ENCODE data around the gene HBB.

The HBB gene

GRCh38 chr11:5232176-5232575, 5.3 kb upstream of the HBB start:
- no peak for DNase-seq (ENCODE audit: low read depth)
- H3K4me3 ChIP-seq (ENCODE audit: low read depth, low read length) = no peak overlapping the region
- TF ChIP-seq CTCF (IDR thresholded peaks at IDR 0.05; ENCODE audit: low read depth, low read length, missing control alignments) = no peak

- DNase-seq (ENCODE audit: low read depth) = no peak
Observed at GRCh38 chr11:5231111-5231510, 4.2 kb upstream of the HBB start.

GRCh38 chr11:5230266-5230665, 3.4 kb upstream of the HBB start:
- no peak overlapping the region for H3K4me3 ChIP-seq (ENCODE audit: low read depth, low read length)
- TF ChIP-seq CTCF (IDR thresholded peaks at IDR 0.05; ENCODE audit: low read depth, low read length, missing control alignments) = no peak
- DNase-seq (ENCODE audit: low read depth) = no peak

More at GRCh38 chr11:5231111-5231510, 4.2 kb upstream of the HBB start:
- H3K4me3 ChIP-seq (ENCODE audit: low read depth, low read length) = no peak overlapping the region
- no peak for TF ChIP-seq CTCF (IDR thresholded peaks at IDR 0.05; ENCODE audit: low read depth, low read length, missing control alignments)

- TF ChIP-seq CTCF (IDR thresholded peaks at IDR 0.05; ENCODE audit: low read depth, low read length, missing control alignments) = no peak
- no peak for DNase-seq (ENCODE audit: low read depth)
Observed at GRCh38 chr11:5229796-5230195, 2.9 kb upstream of the HBB start.

DNA sequence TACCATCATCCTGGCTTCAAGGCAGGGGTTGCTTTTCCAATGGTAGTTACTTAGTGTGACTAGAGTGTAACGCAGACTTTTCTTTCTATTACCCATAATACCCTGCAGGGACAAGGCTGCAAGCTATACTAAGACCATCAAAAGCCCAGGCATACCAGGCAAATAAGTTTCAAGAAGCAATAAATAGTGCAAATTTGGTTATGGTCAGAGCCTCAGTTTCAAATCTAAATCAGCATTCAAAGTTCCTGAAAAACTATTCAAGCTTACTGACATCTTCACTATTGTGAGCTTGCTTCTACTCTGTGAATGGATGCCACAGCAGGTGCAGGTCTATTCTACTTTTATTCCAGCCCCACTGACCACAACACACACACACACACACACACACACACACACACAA, 2.5 kb upstream of the HBB start:
- no peak for DNase-seq (ENCODE audit: low read depth)
- no peak overlapping the region for H3K4me3 ChIP-seq (ENCODE audit: low read depth, low read length)
- TF ChIP-seq CTCF (IDR thresholded peaks at IDR 0.05; ENCODE audit: low read depth, low read length, missing control alignments) = no peak

More at GRCh38 chr11:5229796-5230195, 2.9 kb upstream of the HBB start:
- H3K4me3 ChIP-seq (ENCODE audit: low read depth, low read length) = no peak overlapping the region

GRCh38 chr11:5228124-5228523, 1.3 kb upstream of the HBB start:
- no peak for TF ChIP-seq CTCF (IDR thresholded peaks at IDR 0.05; ENCODE audit: low read depth, low read length, missing control alignments)
- no peak overlapping the region for H3K4me3 ChIP-seq (ENCODE audit: low read depth, low read length)
- DNase-seq (ENCODE audit: low read depth) = no peak

- H3K4me3 ChIP-seq (ENCODE audit: low read depth, low read length) = no peak overlapping the region
- TF ChIP-seq CTCF (IDR thresholded peaks at IDR 0.05; ENCODE audit: low read depth, low read length, missing control alignments) = no peak
Observed at GRCh38 chr11:5227681-5228080, 810 bp upstream of the HBB start.

More at GRCh38 chr11:5227681-5228080, 810 bp upstream of the HBB start:
- no peak for DNase-seq (ENCODE audit: low read depth)

Measured in GM12864 (cell line).